DMS114 treated with DMSO at 0.1 percent for 48 hours (cell line): ENCODE measurements around the gene BRAF.
"Not testable (repeated sequence)": the region's sequence is repeated elsewhere in the genome, so short reads cannot be mapped to it uniquely, and the experiment has no call there.

Experiments used
- DNase-seq: peaks from one replicate; lab custom pipeline; 2025; ENCODE audit not compliant: unreplicated experiment; lab: John Stamatoyannopoulos, UW

The BRAF gene

GRCh38 chr7:140684066-140684950 lies 240.4 kb downstream of the BRAF start:
- no peak for DNase-seq

- DNase-seq, result no peak
Observed at GRCh38 chr7:140683657-140684056, 241.1 kb downstream of the BRAF start.

GRCh38 chr7:140681766-140682165 lies 243.0 kb downstream of the BRAF start:
- no peak for DNase-seq

- DNase-seq, result no peak
Observed at GRCh38 chr7:140680886-140681285, 243.8 kb downstream of the BRAF start.

GRCh38 chr7:140679186-140679585 lies 245.5 kb downstream of the BRAF start:
- no peak for DNase-seq

- DNase-seq, result no peak
Observed at GRCh38 chr7:140678816-140679130, 246.0 kb downstream of the BRAF start.

GRCh38 chr7:140678081-140678815 lies 246.5 kb downstream of the BRAF start:
- DNase-seq, result no peak

- no peak for DNase-seq
Observed at GRCh38 chr7:140677496-140677895, 247.2 kb downstream of the BRAF start.

GRCh38 chr7:140676956-140677355 lies 247.8 kb downstream of the BRAF start:
- DNase-seq, result not testable (repeated sequence)

GRCh38 chr7:140676306-140676705 lies 248.4 kb downstream of the BRAF start:
- DNase-seq, result no peak

GRCh38 chr7:140675726-140676125 lies 249.0 kb downstream of the BRAF start:
- DNase-seq, result no peak

- DNase-seq, result peak; percentile 24
Observed at GRCh38 chr7:140674899-140675701, 249.6 kb downstream of the BRAF start.

GRCh38 chr7:140674356-140674800 lies 250.4 kb downstream of the BRAF start:
- DNase-seq, result no peak

GRCh38 chr7:140673774-140674155 lies 251.0 kb downstream of the BRAF start:
- DNase-seq, result no peak

- DNase-seq, result no peak
Observed at GRCh38 chr7:140673063-140673773, 251.5 kb downstream of the BRAF start.

- no peak for DNase-seq
Observed at GRCh38 chr7:140672382-140673062, 252.2 kb downstream of the BRAF start, which contains the start of gene ADCK2. Gene ADCK2, plus strand, starts transcription at chr7:140672945. Its CDS starts 386 bp downstream, at chr7:140673331.

GRCh38 chr7:140671966-140672365 lies 252.8 kb downstream of the BRAF start:
- no peak for DNase-seq

GRCh38 chr7:140670343-140670935 lies 254.3 kb downstream of the BRAF start:
- no peak for DNase-seq

- not testable (repeated sequence) for DNase-seq
Observed at GRCh38 chr7:140669862-140670261, 254.9 kb downstream of the BRAF start.

- DNase-seq, result no peak
Observed at GRCh38 chr7:140669352-140669751, 255.4 kb downstream of the BRAF start.
